Measurements from ENCODE around the gene SLC35D3.

GRCh38 chr6:136921936-136922684 lies at the start of gene SLC35D3:
- TF ChIP-seq CTCF (IDR thresholded peaks at IDR 0.05) (no peak), EP300 (IDR thresholded peaks at IDR 0.05) (no peak)
